Measurements from ENCODE around the gene MICAL3. TPM values are rescaled to one million over a fixed set of nuclear protein-coding genes. Genes with fewer than 3 reads are reported as not detected.

Gene MICAL3
- total and polyA plus RNA-seq, 9 donors: 17.5 to 106 (median 81.3) TPM

GRCh38 chr22:17820879-17821439 lies 203.4 kb downstream of the MICAL3 start:
- Histone ChIP-seq H3K36me3 (no peaks in the 10 kb centered on the region), H3K27ac (no peak overlapping the region), H3K4me3 (no peak overlapping the region), H3K27me3 (no peaks in the 10 kb centered on the region), H3K9me3 (no peaks in the 10 kb centered on the region), H3K4me1 (ENCODE audit: insufficient read depth) (no peaks in the 10 kb centered on the region)
- TF ChIP-seq POLR2A (IDR thresholded peaks at IDR 0.05): no peak
- no peak for TF ChIP-seq CTCF (IDR thresholded peaks at IDR 0.05)
- TF ChIP-seq EP300 (IDR thresholded peaks at IDR 0.05): no peak
- intact Hi-C loops (cut with DNase I): no loop called here
- DNase-seq: no peak
- WGBS, 3 donors: 86 to 89% (median 88%) methylated on average over 3 of the region's 3 CpGs

DNA sequence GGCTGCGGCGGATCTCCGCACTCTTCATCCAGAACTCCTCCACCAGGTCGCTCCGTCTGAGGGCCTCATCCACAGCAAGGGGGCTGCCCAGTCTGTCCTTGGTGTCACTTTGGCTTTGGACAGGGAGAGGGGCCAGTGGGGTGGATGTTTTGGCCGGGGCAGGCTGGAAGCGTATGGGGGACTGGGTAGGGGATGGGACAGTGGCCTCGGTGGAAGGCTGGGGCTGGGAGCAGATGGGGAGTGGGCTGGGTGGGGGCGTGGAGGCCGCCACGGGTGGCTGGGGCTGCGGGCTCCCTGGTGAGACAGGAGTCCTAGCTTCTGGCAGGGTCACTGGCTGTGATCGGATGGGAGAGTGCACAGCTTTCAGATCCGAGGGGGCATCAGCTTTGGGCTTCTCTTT lies 205.7 kb downstream of the MICAL3 start:
- no peaks in the 10 kb centered on the region for H3K9me3 ChIP-seq
- H3K27ac ChIP-seq: no peak overlapping the region
- intact Hi-C loops (cut with DNase I): no loop called here
- H3K4me1 ChIP-seq (ENCODE audit: insufficient read depth): no peaks in the 10 kb centered on the region
- no peak for DNase-seq
- TF ChIP-seq EP300 (IDR thresholded peaks at IDR 0.05): no peak
- TF ChIP-seq POLR2A (IDR thresholded peaks at IDR 0.05): no peak
- no peak for TF ChIP-seq CTCF (IDR thresholded peaks at IDR 0.05)
- no peaks in the 10 kb centered on the region for H3K36me3 ChIP-seq
- H3K4me3 ChIP-seq: no peak overlapping the region
- H3K27me3 ChIP-seq: no peaks in the 10 kb centered on the region
- WGBS, 3 donors: 91 to 92% (median 92%) methylated on average over 14 of the region's 14 CpGs

GRCh38 chr22:17818180-17818579 lies 206.2 kb downstream of the MICAL3 start:
- Histone ChIP-seq H3K4me3 (no peak overlapping the region), H3K36me3 (no peaks in the 10 kb centered on the region), H3K27me3 (no peaks in the 10 kb centered on the region), H3K9me3 (no peaks in the 10 kb centered on the region), H3K27ac (no peak overlapping the region), H3K4me1 (ENCODE audit: insufficient read depth) (no peaks in the 10 kb centered on the region)
- no peak for TF ChIP-seq CTCF (IDR thresholded peaks at IDR 0.05)
- no peak for TF ChIP-seq POLR2A (IDR thresholded peaks at IDR 0.05)
- TF ChIP-seq EP300 (IDR thresholded peaks at IDR 0.05): no peak
- WGBS, 3 donors: 83 to 88% (median 85%) methylated on average over 16 to 25 of the region's 25 CpGs
- DNase-seq: no peak
- intact Hi-C loops (cut with DNase I): no loop called here

DNA sequence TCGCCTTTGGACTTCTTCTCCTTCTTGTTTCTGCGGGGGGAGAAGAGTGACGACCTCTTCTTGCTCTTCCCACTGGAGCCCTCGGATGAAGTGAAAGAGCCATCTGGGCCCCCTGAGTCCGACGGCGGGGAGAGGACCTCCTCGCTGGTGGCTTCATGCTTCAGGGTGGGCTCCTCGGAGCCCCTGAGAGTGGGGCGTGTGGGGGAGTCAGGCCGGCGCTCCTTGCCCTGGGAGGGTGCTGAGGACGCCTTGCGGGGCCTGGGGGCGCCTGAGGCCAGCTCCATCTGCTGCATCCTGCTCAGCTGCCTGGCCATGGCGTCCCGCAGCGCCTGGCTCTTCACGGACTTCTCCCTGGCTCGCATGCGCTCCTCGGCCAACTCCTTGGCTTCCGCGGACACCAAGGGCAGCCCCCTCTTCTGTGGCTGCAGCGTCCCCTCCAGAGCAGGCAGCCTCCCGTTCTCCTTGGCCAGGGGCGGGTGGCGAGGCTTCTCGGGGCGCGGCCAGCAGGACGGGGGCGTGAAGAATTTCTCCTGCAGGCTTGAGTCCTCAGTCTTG lies 206.8 kb downstream of the MICAL3 start:
- H3K36me3 ChIP-seq: no peaks in the 10 kb centered on the region
- intact Hi-C loops (cut with DNase I): no loop called here
- WGBS, 3 donors: 88 to 92% (median 90%) methylated on average over 33 of the region's 33 CpGs
- TF ChIP-seq POLR2A (IDR thresholded peaks at IDR 0.05) (no peak), EP300 (IDR thresholded peaks at IDR 0.05) (no peak), CTCF (IDR thresholded peaks at IDR 0.05) (no peak)
- no peaks in the 10 kb centered on the region for H3K9me3 ChIP-seq
- no peaks in the 10 kb centered on the region for H3K27me3 ChIP-seq
- no peak overlapping the region for H3K4me3 ChIP-seq
- no peak overlapping the region for H3K27ac ChIP-seq
- DNase-seq: no peak
- H3K4me1 ChIP-seq (ENCODE audit: insufficient read depth): no peaks in the 10 kb centered on the region
